NOMO-1 treated with DMSO at 0.1 percent for 48 hours (cell line): ENCODE measurements around the gene REM1.

Source experiments
- DNase-seq: peaks from one replicate; lab custom pipeline; 2025; ENCODE audit not compliant: unreplicated experiment; lab: John Stamatoyannopoulos, UW

Gene REM1

DNA sequence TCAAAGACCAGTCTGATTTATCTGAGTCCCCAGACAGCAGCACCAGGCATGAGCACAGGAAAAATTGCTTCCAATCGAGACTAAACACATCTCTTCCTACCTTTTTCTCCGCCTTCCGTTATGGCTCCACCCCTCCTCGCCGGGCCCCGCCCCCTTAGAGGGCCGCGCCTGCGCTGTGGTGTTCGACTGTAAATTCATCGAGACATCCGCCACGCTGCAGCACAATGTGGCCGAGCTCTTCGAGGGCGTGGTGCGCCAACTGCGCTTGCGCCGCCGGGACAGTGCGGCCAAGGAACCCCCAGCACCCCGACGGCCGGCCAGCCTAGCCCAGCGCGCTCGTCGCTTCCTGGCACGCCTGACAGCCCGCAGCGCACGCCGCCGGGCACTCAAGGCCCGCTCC, 8.9 kb downstream of the REM1 start:
- no peak for DNase-seq

DNA sequence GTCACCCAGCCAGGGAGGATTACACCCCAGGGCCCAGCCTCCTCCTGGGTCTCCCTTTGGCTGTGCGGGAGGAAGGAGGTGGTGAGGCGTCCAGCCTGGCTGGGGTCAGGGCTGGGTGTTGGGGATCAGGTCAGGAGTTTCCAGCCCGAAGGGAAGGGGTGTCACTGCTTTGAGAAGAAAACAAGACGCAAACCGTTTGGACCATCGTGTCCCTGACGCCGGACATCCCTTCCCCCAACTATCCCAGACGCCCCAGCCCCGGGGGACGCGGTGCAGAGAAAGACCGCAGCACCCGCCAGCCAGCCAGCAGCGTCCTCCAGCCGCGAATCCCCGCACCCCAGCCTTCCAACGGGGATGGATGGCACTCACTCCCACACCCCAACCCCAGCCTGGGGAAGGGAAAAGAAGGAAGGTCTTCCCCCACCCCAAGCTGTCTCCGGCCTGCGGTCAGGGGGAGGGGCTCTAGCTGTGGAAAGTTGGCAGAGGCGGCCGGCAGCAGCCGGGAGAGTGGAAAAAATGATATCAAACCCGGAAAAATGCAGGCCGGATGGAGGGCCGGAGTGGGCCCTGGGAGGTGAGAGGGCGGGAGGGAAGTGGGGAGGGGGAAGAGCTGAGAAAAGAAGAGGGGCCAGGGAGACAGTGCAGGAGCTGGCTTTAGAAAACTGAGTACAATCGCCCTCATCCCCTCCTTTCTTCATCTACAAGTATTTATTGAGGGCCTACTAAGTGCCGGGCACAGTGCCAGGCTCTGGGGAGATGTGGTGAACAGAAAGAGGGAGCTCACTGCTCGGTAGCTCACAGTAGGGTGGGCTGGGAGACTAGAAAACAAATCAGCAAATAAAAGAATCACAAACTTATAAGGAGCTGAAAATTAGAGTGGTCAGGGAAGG, 10.6 kb downstream of the REM1 start:
- no peak for DNase-seq

DNA sequence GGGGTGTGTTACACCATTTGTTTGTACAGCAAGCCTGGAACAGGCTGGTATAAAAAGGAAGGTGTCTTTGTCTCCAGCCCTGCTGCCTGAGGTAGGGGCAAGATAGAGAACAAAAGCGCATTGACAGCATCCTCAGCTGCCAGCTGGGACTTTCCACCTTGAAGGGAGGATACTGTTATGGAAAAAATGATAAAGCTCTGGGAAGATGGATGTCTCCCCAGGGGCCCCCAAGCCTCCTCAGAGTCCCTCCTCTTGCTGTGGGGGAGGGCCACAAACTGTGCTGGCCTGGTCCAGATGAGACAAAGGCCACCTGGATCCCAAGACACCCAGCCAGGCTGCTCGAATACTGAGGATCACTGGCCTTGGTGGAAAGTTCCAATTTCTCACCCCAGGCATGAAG, 13.0 kb downstream of the REM1 start:
- no peak for DNase-seq

DNA sequence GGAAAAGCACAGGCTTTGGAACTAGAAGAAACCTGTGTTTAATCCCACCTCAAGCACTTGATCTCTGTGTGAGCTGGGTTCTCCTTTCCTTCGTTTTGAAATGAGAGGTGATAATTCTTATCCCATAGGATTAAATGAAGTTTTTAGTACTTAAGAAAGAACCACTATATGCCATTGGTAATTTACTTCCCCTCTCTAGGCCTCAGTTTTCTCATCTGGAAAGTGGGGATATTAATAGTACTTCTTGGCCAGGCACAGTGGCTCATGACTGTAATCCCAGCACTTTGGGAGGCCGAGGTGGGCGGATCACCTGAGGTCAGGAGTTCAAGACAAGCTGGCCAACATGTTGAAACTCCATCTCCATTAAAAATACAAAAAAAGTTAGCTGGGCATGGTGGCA, 14.1 kb downstream of the REM1 start:
- no peak for DNase-seq

DNA sequence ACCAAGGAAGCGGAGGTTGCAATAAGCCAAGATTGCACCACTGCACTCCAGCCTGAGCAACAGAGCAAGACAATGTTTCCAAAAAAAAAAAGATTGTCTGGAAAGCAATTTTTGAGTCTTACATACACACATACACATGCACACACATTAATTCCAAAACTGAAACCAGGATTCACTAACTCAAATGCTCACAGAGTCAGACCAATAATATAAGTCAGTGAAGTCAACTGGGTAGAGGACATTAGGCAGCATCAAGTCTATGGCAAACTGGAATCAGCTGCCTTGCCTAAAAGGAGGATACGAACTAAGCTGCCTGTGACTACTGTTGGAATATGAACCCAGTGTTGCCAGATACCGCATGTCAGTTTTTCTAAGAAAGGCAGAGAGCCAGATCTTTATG, 15.7 kb downstream of the REM1 start:
- DNase-seq = no peak

DNA sequence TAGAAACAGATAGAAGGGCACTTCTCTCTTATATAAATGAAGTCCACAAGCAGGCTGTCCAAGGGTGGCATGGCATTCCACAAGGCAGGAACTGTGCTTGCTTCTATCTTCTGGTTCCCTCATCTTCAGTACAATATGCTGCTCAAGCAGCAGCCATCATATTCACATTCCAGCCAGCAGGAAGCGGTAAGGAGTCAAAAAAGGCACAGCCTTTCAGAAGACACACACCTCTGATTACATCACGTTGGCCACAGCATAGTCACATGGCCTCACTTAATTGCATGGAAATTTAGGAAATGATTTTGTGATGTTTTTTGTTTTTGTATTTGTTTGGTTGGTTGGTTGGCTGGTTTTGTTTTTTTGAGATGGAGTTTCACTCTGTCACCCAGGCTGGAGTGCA, 19.0 kb downstream of the REM1 start:
- no peak for DNase-seq

DNA sequence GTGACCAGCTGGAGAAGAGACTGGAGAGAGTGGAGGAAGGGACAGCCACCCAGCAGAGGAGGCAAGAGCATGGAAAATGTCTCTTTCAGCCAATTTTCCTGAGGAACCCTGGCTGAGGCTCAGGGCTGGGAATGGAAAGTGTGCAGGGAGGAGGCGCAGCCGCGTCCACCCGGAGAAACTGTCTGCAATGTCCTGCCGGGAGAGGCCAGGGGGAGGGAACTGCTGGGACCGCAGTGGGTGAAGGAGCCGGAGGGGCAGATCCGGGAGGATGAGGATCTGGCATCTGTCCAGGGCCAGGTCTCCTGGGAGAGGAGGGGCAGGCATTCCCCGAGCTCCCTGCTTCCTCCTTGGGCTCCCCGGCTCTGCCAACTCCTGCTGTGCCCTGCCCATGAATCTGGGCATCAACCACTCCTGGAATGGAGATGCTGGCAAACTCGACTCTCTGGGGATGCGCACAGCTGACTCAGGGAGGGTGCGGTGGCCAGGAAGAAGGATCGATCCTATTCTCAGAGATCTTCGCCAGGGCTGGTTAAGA, 21.7 kb downstream of the REM1 start:
- DNase-seq = no peak

DNA sequence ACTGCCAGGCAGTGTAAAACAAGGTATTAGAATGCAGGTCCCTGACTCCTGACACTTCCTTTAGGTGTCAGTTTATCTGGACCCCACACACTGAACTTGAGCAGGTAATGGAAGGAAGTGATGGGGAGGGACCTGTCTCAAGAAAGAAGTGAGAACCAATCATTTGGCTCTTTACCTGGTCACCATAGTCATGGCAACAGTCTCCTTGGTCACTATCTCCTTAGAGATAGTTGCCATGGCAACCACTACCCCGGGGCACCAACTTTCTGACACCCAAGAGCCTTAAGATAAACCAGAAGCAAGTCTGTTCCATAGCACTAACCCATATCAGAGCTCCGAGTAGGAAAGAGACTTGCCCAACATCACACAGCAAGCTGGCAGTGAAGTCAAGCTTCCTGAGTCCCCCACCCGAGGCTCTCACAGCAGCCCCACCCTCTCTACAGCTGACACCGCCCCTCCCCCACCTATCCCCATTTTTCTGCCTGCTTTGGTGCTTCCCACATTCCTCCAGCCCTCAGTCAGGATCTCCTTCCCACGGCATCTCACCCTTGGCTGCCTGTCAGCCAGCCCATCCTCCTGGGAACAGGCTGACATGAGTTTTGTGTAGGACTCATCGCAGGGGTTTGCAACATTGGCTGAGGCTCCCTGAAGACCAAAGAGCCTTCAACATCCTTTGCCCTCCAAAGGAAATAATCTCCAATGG, 22.9 kb downstream of the REM1 start:
- no peak for DNase-seq

DNA sequence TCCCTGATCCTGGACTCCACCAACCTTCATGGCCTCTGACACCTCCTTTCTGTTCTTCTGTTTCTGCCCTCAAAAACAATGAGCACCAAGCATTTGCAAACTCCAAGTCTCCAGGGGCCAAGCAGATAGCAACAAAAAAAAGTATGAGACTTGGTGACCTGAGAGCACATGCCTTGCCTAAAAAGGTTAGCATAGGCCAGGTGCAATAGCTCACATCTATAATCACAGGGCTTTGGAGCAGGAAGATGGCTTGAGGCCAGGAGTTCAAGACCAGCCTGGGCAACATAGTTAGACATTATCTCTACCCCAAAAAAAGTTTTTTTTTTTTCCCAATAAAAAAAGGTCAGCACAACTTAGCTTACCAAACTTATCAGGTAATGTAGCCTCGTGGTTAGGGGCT, 25.4 kb downstream of the REM1 start:
- no peak for DNase-seq

DNA sequence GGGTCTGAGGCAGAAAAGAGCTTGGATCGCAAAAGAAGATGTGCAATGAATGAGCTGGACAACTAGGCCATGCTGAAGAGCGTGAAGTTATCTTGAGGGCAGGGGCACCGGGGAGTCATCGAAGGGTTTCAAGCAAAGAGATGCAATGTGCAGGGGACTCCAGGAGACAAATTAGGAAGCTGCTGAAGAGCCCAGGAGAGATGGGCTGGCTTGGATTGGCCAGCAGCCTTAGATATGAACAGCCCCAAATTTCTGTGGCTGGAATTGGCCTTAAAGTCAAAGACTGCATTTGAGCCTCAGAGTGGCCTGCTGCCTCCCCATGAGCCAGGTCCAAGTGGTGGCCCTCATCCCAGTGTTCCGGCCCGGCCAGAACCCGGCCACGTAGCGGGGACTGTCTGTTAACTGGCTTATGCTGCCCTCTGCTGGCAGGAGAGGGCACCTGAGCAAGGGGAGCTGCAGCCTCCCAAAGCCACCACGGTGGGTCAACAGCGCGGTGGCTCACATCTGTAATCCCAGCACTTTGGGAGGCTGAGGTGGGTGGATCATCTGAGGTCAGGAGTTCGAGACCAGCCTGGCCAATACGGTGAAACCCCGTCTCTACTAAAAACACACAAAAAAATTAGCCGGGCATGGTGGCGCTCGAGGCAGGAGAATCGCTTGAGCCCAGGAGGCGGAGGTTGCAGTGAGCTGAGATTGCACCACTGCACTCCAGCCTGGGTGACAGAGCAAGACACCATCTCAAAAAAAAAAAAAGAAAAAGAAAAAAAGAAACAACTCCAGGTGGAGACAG, 28.0 kb downstream of the REM1 start:
- DNase-seq = peak; percentile 36

DNA sequence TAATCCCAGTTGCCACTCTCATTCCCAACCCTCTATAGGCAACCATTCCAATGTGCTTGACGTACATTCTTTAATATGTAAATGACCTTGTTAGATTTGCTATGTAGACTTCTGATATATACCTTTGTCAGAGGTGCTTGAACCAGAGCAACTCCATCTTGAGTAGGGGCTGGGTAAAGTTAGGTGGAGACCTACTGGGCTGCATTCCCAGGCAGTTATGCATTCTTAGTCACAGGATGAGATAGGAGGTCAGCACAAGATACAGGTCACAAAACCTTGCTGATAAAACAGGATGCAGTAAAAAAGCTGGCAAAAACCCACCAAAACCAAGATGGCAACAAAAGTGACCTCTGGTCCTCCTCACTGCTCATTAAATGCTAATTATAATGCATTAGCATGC, 30.8 kb downstream of the REM1 start:
- DNase-seq = no peak

DNA sequence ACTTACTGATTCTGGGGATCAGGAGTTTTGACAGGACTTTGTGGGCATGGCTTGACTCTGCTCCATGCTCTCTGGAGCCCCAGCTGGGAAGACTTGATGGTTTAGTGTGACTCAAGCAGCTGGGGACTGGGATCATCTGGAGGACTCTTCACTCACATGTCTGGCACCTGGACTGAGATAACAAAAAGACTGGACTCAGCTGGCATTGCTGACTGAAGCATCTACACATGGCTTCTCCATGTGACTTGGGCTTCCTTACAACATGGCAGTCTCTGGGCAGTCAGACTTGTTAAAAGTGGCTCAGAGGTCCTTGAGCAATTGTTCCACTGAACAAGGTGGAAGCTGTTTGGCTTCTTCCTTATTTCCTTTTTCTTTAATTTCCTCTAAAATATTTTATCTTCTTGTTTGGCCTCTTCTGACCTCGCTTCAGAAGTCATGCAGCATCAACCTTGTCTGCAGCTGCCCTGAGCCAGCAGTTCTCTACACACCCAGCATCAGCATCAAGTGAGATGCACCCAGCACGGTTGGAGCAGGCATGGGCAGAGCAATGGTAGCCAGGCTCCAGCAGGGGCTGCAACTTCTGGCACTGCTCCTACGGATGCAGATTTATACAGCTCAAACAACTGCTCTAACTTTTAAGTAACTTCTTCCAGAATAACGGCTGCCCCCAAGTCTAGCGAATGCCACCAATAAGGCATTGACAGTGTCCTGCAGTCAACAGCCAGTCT, 33.6 kb downstream of the REM1 start:
- DNase-seq = no peak

DNA sequence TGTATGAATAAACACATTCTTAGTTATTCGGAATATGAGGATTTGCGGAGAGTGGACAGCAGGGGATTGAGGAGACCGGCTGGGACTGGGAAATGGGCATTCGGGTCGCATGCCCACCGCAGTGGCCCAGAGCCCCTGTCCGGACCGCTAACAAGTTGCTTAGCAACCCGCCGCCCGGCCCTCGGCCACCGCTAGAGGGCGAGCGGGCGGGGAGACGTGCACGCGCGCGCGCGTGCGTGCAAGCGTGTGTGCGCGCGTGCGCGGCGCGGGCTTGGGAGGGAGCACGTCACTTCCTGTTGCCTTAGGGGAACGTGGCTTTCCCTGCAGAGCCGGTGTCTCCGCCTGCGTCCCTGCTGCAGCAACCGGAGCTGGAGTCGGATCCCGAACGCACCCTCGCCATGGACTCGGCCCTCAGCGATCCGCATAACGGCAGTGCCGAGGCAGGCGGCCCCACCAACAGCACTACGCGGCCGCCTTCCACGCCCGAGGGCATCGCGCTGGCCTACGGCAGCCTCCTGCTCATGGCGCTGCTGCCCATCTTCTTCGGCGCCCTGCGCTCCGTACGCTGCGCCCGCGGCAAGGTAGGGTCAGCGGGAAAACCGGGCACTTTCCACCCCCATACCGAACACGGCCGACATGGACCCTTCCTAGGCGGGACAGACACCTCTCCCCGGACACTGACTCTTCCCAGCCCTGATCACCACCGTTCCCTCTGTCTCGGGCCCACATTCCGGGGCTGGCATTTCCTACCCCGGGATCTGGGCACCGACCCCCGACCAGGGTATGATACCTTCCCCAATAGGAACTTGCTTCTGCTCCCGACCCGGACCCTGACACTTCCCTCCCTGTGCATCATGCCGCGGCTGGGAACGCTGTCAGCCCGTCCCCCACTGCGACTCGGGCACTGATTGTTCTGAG, 39.3 kb downstream of the REM1 start, which contains the start of gene HM13:
HM13 (plus strand) TSS at position 289 of the 918 bp plus-strand sequence; CDS start at position 399, 110 bp downstream.
- peak; percentile 72 for DNase-seq

DNA sequence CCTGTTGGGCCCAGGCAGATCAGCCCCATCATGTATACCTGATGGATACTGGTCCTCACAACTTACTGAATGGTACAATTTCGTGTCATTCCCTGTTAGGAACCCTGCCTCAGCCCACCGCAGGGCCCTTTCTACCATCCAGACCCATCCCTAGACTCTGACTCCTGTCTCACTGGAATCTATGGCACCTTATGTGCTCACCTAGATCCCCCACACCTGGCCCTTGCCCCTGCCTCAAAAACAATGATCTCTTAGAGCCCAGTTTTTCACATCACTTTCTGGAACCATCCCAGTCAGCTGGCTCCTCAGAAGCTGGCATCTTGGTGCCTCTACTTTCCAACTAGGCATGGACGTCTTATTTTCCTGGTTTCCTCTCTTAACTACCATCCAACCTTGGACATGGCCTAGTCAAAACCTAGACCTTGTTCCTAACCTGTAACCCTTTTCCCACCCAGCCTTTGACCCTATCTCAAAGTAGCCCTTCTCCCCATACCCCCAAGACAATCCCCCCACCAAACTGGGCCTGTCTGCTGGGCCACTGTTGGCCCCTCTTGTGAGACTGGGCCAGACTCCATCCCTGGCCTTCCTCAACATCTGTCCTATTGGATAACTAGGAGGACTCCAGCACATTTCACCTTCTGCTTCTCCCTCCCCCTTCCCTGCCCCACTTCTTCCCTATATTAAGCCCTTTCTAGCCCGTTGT, 40.1 kb downstream of the REM1 start:
- DNase-seq = no peak

DNA sequence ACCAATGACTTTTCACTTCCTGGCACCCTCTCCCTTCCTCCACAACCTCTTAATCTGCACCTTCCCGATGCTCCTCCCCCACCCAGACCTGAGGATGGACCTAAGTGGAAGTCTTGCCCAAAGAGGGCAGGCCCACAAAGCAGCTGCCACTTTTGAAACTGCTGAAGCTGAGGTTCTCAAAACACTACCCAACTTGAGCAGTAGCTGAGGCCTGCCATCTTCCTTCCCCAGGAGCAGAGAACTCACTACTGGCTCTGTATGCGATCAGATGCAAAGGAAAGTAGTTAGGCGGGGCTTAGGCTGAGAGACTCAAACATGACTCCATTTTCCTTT, 40.7 kb downstream of the REM1 start:
- peak; percentile 13 for DNase-seq

DNA sequence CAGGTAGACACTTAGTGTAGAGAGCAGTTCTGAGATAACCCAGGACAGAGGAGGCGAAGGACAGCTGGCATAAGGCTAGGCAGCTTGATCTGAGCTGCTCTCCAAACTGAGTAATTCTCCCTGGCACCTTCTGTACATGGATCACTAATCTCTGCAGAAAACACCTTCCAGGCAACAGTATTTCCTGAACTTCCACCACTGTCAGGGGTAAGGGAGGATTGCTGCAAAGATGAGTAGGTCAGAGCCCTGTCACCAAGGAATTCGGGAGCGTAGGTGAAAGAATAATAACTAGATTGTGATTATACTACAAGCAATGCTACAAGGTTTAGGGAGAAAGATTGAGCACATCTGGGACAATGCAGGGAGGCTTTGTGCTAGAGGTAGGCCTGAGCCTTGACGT, 41.1 kb downstream of the REM1 start:
- no peak for DNase-seq

DNA sequence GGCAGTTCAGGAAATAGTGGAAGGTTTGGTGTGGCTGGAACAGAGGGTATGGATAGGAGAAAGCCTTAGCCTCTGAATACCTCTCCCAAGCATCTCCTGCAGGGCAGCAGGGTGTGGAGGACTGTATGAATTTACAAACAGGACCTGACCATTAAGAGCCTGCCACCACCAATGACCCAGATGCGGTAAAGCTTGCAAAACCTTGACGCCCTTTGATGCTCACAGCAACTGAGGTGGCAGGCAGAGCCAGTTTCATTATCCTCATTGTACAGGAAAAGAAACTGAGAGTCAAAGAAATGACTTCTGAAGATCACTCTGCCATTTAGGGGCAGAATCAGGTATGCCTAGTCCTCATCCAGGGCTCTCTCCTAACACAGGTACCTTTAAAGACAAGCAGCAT, 41.6 kb downstream of the REM1 start:
- no peak for DNase-seq

DNA sequence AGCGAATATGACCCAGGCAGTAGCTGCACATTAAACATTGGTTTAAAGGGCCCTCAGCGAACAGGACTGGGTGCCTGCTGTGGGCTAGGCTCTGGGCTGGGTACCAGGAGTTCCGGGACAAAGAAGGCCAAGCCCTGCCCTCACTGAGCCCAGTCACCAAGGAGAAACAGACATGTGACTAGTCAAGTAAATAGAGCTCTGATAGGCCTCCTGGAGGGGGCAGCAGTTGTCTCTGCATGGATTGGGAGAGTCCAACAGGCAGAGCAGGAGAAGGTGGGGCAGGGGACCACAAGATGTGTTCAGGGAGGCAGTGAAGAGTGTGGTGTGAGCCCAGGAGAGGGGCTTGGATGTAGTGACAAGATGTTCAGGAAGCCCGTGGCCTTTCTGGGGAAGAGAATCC, 42.3 kb downstream of the REM1 start:
- no peak for DNase-seq

DNA sequence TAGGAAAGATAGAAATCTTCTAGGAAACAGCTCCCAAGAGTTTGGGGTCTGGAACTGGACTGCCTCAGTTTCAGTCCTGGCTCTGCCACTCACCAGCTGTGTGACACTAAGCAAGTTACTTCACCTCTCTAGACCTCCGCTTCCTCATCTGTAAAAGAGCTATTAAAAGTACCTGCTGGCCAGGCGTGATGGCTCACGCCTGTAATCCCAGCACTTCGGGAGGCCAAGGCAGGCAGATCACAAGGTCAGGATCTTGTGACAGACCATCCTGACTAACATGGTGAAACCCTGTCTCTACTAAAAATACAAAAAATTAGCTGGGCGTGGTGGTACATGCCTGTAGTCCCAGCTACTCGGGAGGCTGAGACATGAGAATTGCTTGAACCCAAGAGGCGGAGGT, 46.2 kb downstream of the REM1 start:
- DNase-seq = peak; percentile 38
